22Rv1 (cell line): Measurements from ENCODE around the gene SDR42E1.

ENCODE experiments used
- H3K27ac ChIP-seq: fragments of 450-650 bp; 2 replicates; pipeline ENCODE4 v1.5.1; 2017
- ZFX ChIP-seq: fragments of 450-650 bp; IDR thresholded peaks from 2 replicates; pipeline ENCODE4 v1.6.1; 2017; ENCODE audit warnings: antibody characterized with exemption, borderline replicate concordance
- TF ChIP-seq, protein P1 (sequence below): fragments of 450-650 bp; IDR thresholded peaks from 2 replicates; pipeline ENCODE4 v1.5.1; 2017; ENCODE audit warnings: mild to moderate bottlenecking

Gene SDR42E1

DNA sequence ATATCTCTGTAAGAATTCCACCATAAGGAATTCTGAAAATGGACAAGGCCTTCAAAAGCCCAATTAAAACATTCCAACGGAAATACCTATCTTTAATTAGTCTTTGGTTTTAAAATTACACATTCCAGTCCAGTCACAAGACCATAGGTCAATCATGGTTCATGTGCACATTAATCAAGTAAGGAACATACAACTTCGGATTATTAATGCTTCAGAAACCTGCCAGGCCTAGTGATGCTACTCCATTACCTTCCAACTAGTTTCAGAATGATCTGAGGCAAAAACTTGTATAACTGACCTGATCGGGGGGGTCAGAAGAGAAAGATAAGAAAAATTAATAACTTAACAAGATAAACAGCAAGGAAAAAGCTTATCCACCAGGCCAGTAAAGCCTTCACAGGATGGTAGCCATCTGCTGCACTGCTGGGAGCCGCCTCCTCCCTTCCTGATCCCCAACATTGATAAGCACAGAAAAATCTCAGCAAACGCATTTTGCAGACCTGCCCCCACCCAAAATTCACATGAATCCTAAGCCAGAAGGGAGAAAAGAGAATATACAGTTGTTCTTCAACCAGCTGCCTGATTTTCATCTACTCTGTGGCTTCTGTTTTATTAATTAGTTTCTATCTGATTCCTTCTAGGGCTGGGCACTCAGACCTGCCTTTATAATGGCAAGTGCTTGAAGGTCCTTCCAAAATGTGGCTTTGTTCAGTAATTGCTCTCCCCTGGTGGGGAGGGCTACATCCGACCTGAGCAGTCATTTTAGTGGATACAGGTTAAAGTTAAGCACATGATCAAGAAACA lies 6.0 kb downstream of the SDR42E1 start:
- no peak for TF ChIP-seq ZFX
- TF ChIP-seq, protein P1, sequence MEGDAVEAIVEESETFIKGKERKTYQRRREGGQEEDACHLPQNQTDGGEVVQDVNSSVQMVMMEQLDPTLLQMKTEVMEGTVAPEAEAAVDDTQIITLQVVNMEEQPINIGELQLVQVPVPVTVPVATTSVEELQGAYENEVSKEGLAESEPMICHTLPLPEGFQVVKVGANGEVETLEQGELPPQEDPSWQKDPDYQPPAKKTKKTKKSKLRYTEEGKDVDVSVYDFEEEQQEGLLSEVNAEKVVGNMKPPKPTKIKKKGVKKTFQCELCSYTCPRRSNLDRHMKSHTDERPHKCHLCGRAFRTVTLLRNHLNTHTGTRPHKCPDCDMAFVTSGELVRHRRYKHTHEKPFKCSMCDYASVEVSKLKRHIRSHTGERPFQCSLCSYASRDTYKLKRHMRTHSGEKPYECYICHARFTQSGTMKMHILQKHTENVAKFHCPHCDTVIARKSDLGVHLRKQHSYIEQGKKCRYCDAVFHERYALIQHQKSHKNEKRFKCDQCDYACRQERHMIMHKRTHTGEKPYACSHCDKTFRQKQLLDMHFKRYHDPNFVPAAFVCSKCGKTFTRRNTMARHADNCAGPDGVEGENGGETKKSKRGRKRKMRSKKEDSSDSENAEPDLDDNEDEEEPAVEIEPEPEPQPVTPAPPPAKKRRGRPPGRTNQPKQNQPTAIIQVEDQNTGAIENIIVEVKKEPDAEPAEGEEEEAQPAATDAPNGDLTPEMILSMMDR, result no peak
- no peak overlapping the region for H3K27ac ChIP-seq

DNA sequence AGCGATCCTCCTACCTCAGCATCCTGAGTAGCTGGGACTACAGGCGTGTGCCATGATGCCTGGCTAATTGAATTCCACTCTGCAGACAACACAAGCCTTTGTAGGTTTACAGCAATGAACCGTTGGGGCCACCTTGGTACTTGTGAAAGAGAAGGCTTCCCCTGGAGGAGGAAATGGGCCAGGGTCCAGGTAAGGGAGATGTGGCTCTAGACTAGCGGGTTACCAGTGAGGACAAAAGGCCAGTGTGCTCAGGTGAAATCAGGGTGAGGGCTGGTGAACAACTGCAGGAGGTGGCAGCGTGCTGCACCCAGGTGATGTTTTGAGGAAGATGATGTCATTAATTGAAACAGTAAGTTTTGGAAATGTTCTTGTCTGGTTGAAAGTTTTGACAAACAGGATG lies 6.7 kb downstream of the SDR42E1 start:
- TF ChIP-seq, protein P1, result no peak
- no peak for TF ChIP-seq ZFX
- H3K27ac ChIP-seq, result no peak overlapping the region

DNA sequence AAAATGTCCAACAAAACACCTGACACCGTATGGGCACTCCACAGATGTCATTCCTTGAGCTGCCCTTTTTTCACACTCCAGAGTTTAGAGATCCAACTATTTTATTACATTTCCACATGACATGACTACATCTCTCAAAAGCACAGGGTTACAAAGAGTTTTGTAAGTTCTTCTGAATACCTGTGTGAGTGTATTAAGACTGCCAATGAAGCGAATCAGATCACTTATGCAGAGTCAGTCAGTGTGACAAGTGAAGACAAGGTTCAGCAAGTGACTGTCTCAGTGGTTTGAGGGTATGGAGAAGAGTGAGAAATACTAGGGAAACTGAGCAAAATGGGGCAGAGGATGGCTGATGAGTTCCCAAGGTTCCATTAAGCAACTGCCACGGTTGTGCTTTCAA lies 8.4 kb downstream of the SDR42E1 start:
- TF ChIP-seq, protein P1, result no peak
- TF ChIP-seq ZFX, result no peak
- no peak overlapping the region for H3K27ac ChIP-seq

DNA sequence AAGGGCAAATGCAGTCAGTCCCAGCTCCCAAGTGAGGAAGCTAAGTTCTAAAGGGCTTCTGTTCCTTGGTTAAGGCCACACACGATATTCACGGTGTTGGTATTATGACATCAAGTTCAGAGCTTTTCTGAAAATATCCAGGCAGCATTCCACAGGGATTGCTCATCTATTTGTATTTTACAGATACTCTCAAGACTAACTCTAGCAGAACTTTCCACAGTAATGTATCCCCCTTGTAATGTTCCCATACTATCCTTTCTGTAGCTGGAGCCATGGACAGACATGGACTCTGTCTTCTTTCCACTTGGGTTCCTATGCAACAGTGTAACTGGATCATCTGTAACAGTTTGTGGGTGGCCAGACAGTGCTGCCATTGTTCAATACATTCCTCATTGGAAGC lies 13.5 kb downstream of the SDR42E1 start:
- TF ChIP-seq ZFX, result no peak
- TF ChIP-seq, protein P1, result no peak
- no peak overlapping the region for H3K27ac ChIP-seq

DNA sequence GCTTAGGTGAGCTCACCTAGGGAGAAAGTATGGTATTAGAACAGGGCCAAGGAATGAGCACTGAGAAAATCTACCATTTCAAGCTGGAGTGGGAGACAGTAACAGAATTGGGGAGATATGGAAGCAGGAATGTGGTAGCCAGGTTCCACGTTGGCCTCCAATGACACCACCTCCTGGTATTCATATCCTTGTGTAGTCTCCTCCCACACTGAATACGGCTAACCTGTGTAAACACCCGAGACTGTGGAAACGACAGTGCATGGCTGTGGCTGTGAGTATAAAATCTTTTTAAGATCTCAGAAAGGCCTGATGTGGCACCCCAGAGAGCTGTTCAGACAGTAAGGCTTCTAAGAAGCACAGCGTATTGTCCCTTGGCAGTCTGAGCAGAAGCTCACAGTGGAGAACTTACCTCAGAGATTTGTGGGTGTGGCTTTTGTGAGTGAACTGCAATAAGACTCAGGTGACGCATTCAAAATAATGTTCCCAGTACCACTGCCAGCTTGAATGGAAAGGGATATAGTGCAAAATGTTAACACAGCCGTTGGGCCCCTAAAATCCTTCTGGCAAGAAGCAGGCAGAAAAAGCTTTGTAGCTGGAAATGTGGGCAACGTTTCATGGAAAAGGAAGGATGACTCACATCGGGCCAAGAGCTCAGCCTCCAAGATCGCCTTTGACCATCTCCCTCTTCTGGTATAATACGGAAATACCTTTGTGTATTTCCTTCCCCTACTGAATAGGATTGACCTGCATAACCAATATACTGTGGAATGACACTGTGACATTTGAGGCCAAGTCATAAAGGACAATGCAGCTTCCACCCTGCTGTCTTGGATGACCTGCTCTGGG lies 14.4 kb downstream of the SDR42E1 start:
- TF ChIP-seq ZFX, result no peak
- TF ChIP-seq, protein P1, result peak; percentile 23; the same call in 1 of the 2 replicates
- H3K27ac ChIP-seq, result no peak overlapping the region

DNA sequence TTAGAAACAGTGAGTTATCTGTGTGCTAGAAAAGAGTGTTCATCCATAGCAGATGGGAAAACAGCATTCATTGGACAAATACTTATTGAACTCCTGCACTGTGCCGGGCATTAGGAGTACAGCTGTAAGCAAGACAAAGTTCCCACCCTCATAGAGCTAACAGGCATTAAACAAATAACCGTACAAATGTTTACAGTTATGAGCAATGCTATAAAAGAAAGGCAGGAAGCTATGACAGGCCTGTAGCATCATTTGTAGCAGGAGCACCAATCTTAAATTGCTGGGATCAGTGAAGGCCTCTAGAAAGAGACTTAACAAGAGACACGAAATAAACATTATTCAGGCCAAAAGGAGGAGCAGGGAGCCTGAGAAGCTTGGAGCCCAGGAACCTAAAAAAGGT lies 15.6 kb downstream of the SDR42E1 start:
- TF ChIP-seq ZFX, result no peak
- TF ChIP-seq, protein P1, result no peak
- H3K27ac ChIP-seq, result no peak overlapping the region

DNA sequence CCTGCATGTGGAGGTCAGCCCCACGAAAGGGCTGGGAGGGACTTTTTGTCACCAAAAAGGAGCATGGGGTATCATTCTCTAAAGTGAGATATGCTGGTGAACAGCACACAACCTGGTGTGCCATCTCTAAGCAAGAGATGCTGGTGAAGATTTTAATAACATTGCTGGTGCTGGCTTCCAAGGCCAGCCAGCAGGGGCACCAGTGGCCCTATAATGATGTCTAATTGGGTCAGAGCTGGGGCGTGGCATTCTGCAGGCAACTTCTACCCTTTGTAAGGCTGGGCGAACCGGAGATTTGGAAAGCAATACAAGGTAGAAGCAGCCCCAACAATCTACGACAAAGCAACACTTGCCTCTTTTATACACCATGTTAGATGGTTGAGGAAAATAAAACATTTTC lies 16.8 kb downstream of the SDR42E1 start:
- no peak overlapping the region for H3K27ac ChIP-seq
- TF ChIP-seq, protein P1, result peak; percentile 61
- no peak for TF ChIP-seq ZFX
